ENCODE measurements around the gene SLC2A9.
"Not testable (repeated sequence)": the region's sequence is repeated elsewhere in the genome, so short reads cannot be mapped to it uniquely, and the experiment has no call there.

SLC2A9 gene

DNA sequence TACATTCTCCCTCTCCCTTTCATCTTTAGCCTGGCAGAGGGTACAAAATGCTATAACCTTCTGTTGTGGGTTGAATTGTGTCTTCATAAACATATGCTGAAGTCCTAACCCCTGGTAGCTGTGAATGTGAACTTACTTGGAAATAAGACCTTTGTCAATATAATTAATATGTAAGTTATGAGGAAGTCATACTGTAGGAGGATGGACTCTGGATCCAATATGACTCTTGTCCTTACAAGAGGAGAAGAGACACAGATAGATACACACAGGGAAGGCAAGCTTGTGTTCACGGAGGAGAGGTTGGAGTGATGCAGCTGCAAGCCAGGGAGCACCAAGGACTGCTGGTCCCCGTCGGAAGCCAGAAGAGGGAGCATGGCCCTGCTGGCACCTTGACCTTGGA lies 94.7 kb downstream of the SLC2A9 start:
- no peak for DNase-seq (ENCODE audit: low read depth)

DNA sequence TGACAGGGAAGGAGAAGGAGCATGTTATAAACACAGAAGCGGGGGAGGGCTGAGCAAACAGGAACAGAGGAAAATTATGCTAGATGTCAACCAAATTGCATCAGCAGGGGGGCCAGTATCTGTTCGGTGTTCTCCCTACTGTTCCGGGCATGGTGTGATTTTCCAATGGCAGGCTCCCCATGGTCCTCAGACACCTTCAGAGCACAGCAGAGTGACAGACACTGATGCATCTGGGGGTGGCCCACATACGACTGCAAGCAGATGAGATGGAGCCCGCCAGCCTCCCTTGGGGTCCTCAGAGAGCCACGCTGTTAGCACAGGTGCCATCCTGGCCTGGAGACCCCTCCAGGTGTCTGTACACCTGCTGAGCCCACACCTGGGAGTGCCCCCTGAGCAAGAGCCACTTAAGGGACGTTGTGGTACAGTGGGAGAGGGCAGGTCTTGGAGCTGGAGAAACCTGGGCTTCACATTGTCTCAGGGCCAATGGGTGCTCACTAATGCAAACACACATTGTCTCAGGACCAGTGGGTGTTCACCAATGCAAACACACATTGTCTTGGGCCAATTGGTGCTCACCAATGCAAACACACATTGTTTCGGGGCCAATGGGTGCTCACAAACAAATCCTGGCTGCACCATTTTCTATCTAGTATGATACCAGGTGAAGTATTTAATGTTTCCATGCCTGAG lies 95.4 kb downstream of the SLC2A9 start:
- no peak for DNase-seq (ENCODE audit: low read depth)

DNA sequence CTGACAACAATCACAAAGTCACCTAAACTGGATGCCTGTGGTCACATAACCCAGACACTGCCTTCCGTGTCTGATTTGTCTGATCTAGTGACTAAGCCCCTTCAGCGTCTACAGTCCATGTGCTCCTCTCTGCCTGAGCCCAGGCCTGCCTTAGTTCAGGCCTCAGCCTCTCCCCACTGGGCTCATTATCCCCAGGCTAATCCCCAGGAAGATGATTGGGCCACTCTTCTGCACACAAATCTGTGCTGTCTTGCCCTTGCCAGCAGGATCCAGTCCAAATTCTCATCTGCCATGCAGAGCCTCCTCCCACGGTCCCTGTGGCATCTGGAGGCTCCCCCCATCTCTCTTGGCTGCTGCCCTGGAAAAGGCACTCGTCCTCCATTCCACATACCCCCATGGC lies 96.5 kb downstream of the SLC2A9 start:
- no peak for DNase-seq (ENCODE audit: low read depth)

DNA sequence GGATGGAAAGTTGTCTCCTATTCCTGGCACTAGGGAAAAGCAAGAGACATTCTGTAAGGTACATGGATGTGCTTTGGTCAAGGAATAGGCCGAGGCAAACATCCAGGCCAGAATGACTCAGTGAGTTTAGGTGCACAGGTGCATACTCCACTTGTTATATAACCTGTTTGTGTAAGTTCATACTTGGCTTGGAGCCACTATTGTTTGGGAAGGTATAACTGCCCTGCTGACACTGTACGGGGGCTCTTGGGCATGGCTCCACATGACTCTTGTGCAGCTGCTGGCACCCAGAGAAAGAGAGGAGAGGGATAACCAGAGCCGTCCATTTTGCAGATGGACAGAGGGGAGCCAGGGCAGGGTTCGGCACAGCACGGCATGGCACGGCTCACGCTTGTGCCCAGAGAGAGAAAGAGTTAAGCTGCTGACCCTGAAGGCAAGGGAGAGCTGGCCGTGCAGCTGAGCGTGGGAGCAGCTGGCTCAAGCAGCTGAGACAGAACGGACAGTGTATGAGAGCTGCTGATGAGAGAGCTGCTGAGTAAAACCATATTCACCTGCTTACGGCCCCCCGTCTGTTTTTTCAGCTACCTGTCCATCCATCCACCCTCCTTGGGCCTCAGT lies 98.0 kb downstream of the SLC2A9 start:
- DNase-seq (ENCODE audit: low read depth), result no peak

GRCh38 chr4:9921326-9921725 lies 100.0 kb downstream of the SLC2A9 start:
- DNase-seq (ENCODE audit: low read depth), result no peak

GRCh38 chr4:9920029-9920428 lies 101.3 kb downstream of the SLC2A9 start:
- no peak for DNase-seq (ENCODE audit: low read depth)

DNA sequence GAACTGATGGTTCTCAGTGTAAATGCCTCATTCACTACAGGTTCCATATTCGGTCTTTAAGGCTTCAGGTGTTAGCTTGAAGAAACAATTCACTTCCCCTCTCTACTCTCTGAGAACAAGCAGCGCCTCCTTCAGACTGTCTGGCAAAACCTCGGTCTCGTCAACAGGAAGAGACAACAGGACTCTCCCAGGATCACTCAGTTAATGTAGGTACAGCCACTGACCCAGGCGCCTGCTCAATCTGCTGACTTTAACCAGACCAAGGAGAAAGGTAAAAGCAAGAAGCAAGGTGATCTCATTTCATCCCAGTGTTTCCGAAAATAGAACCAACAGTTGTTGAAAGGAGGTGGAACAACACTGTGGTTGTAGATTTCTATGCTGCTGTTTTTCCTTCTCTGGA lies 102.2 kb downstream of the SLC2A9 start:
- no peak for DNase-seq (ENCODE audit: low read depth)

GRCh38 chr4:9918484-9918883 lies 102.8 kb downstream of the SLC2A9 start:
- no peak for DNase-seq (ENCODE audit: low read depth)

- DNase-seq (ENCODE audit: low read depth), result no peak
Measured at GRCh38 chr4:9916937-9917336, 104.4 kb downstream of the SLC2A9 start.

GRCh38 chr4:9916346-9916745 lies 105.0 kb downstream of the SLC2A9 start:
- DNase-seq (ENCODE audit: low read depth), result no peak

DNA sequence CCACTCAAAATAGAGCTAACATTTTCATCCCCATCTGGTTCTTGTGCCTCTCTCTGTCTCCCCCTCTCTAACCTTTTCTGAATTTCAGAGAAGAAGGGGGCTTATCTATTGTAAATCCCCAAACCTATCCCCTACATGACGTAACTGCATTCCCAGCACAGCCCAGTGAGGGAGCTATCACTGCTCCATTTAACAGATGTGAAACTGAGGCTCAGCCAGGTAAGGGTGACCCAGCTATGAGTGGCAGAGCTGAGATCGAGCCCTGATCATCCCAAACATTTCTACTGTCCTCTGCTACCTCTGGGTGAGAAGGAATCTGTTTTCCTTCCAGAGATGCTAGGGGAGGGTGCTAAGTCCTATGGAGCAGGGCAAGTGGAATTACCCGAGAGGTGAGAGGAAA lies 107.5 kb downstream of the SLC2A9 start:
- DNase-seq (ENCODE audit: low read depth), result no peak

DNA sequence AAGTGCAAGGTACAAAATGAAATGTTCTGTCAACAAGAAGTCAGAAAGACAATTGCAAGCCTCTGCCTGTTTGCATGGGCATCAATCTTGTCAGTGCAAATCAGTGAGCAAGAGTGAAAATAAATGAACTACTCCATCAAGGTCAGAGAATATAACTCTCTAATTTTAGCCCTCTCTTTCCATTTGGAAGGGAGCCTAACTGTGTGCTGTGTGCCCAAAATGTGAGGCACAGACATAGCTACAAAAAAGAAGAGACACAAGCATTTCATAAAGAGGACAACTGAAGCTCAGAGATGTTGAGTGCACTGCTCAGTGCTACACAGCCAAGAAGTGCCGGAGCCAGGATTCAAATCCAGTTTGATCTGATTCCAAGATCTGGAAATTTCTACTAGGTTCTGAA lies 114.3 kb downstream of the SLC2A9 start:
- no peak for DNase-seq (ENCODE audit: low read depth)

GRCh38 chr4:9904976-9905587 lies 116.2 kb downstream of the SLC2A9 start:
- DNase-seq (ENCODE audit: low read depth), result no peak

DNA sequence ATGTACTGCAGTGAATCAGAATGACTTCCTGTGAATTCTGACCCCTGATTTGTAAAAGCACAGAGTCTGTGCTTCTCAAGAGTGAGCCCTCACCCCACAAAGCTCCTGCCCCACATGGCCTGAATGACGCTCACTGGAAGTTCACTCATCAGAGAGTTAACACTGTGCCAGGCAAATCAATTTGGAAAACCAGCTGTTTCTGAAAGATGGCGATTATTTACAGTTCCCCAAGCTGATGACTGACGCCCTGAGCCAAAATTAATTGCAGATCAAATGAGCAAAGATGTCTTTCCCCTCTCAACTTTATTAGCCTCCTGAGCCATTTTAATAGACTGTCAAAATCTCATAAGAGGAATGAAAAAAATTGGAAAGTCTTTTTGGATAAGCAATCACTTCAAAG lies 118.0 kb downstream of the SLC2A9 start:
- no peak for DNase-seq (ENCODE audit: low read depth)

- no peak for DNase-seq (ENCODE audit: low read depth)
Measured at GRCh38 chr4:9901257-9901656, 120.0 kb downstream of the SLC2A9 start.

- DNase-seq (ENCODE audit: low read depth), result not testable (repeated sequence)
Measured at GRCh38 chr4:9900633-9901032, 120.7 kb downstream of the SLC2A9 start.

DNA sequence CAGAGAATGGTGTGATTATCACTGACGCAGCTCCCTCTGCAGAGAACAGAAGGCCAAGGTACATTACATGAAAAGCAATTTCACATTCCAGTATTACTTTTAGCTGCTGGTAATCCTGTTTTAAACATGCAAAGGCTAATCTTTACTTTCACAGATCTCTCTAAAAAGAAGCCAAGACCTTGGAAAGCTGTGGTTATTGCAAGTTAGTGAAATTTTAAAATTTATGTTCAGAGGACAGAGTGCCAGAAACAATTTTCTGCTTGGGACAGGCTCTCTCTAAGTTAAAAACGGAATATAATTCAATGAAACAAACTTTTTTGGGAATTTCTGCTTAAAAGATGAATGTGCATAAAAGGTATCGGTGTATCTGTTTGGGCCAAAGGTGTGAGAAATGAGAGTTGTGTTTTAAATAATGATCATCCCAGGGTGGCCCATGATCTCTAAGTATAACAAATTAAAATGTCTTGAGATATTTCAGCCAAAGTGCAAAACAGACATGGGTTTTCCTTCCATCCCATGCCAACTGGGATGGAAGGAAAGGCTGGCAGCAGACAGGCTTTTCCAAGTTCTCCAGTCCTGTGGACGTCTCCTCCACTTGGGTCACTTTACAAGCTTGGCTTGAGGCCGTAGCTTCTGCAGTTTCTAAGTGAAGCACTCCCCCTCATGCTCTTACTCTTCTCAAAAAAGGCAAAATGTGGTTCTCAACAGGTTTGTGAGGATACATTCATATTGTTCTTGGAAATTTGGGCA lies 121.8 kb downstream of the SLC2A9 start:
- DNase-seq (ENCODE audit: low read depth), result no peak

DNA sequence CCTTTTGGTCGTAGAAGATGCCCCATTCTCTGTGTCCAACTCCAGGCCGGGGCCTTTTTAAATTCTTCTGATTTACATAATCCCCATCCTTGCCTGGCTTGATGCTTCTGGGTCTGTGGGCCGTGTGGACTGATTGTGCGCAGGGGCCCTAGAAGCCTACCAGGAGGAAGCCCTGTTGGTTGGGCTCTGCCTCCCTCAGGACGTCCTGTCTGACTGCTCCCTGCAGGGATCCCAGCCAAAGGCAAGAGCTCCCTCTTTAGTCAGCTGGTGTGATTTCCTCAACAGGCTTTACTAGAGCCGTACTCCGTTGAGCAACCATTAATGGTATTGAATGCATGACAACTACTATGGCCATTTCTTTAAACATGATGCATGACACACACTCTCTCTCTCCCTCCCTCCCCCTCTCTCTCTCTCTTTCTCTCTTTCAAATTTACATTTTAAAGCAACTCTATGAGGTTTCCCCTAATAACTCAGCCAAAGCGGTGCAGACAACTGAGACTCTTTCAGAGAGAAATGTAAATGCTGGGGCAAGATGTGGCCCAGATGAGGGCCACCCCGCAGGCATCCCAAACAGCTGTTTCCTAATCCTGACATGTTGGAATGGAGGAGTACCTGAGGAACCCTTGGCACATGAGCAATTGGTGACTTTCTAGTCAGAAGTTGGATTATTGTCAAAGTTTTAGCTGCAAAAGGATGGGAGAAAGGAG lies 122.5 kb downstream of the SLC2A9 start:
- no peak for DNase-seq (ENCODE audit: low read depth)

DNA sequence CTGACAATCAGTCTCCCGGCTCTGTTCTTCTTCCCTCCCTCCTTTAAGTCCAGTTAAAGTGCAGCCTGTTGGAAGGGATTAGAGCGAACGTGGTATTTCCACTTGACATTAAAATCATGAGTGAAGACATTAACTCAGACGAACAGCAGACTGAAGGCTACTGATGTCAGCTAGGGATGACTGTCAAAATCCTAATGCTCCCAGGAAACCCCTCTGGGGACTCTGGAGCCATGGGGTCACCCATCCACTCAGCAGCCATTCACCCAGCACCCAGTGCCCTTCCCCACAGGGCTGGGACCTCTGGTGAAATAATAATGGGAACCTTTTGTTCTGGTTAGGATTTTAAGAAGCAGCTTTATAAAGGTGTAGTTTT lies 126.0 kb downstream of the SLC2A9 start:
- no peak for DNase-seq (ENCODE audit: low read depth)

- DNase-seq (ENCODE audit: low read depth), result no peak
Measured at GRCh38 chr4:9894644-9895332, 126.5 kb downstream of the SLC2A9 start.

- DNase-seq (ENCODE audit: low read depth), result no peak
Measured at GRCh38 chr4:9893329-9894108, 127.8 kb downstream of the SLC2A9 start.
